Activated naive CD4-positive, alpha-beta T cell treated with anti-CD3 and anti-CD28 coated beads, Interleukin-2, amount 10 ng/mL, durations not matched to agents 7 days and 5 days (primary cell): ENCODE measurements around the gene GRIN3B.
"Not testable (repeated sequence)": the region's sequence is repeated elsewhere in the genome, so short reads cannot be mapped to it uniquely, and the experiment has no call there.

Experiments
- CTCF ChIA-PET: fragments of 350-600 bp; sonication (Branson Sonifier 250); formaldehyde crosslinking; loops from one replicate; lab custom pipeline; 2021; ENCODE audit warnings: antibody characterized with exemption; lab: Charles Lee
- DNase-seq: peaks from one replicate; pipeline ENCODE4 v3.0.0-alpha.2; 2020
- H3K27ac Mint-ChIP-seq: one replicate; pipeline ENCODE4 v1.8.0; 2021; ENCODE audit warnings: mild to moderate bottlenecking, moderate library complexity, mixed read lengths
- H3K27me3 Mint-ChIP-seq: one replicate; pipeline ENCODE4 v1.8.0; 2021; ENCODE audit warnings: mild to moderate bottlenecking, mixed read lengths
- H3K36me3 Mint-ChIP-seq: one replicate; pipeline ENCODE4 v1.8.0; 2021; ENCODE audit warnings: mixed read lengths
- H3K4me1 Mint-ChIP-seq: one replicate; pipeline ENCODE4 v1.8.0; 2021; ENCODE audit warnings: mixed read lengths
- H3K4me3 Mint-ChIP-seq: one replicate; pipeline ENCODE4 v1.8.0; 2021; ENCODE audit warnings: mild to moderate bottlenecking, moderate library complexity, mixed read lengths
- H3K9me3 Mint-ChIP-seq: one replicate; pipeline ENCODE4 v1.8.0; 2021; ENCODE audit warnings: mixed read lengths

The GRIN3B gene, protein sequence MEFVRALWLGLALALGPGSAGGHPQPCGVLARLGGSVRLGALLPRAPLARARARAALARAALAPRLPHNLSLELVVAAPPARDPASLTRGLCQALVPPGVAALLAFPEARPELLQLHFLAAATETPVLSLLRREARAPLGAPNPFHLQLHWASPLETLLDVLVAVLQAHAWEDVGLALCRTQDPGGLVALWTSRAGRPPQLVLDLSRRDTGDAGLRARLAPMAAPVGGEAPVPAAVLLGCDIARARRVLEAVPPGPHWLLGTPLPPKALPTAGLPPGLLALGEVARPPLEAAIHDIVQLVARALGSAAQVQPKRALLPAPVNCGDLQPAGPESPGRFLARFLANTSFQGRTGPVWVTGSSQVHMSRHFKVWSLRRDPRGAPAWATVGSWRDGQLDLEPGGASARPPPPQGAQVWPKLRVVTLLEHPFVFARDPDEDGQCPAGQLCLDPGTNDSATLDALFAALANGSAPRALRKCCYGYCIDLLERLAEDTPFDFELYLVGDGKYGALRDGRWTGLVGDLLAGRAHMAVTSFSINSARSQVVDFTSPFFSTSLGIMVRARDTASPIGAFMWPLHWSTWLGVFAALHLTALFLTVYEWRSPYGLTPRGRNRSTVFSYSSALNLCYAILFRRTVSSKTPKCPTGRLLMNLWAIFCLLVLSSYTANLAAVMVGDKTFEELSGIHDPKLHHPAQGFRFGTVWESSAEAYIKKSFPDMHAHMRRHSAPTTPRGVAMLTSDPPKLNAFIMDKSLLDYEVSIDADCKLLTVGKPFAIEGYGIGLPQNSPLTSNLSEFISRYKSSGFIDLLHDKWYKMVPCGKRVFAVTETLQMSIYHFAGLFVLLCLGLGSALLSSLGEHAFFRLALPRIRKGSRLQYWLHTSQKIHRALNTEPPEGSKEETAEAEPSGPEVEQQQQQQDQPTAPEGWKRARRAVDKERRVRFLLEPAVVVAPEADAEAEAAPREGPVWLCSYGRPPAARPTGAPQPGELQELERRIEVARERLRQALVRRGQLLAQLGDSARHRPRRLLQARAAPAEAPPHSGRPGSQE

GRCh38 chr19:1000095-1000494 is at the start of gene GRIN3B:
Gene GRIN3B, plus strand, starts transcription at chr19:1000419. Its CDS starts 19 bp downstream, at chr19:1000438.
- CTCF ChIA-PET, result no interaction called here
- Mint-ChIP-seq H3K4me3 (no peak within 1 kb of the TSS), H3K9me3 (no peaks in the 10 kb centered on the region), H3K36me3 (no peaks in the 10 kb centered on the region), H3K27me3 (peaks cover 80% of the 10 kb centered on the region), H3K27ac (no peak within 1 kb of the TSS), H3K4me1 (peaks cover 23% of the 10 kb centered on the region)
- DNase-seq, result peak; percentile 82

GRCh38 chr19:952049-952679 is 48.1 kb upstream of the GRIN3B start:
- CTCF ChIA-PET, result no interaction called here
- Mint-ChIP-seq H3K36me3 (peaks cover under 1% of the 10 kb centered on the region), H3K27ac (no peak overlapping the region), H3K9me3 (no peaks in the 10 kb centered on the region), H3K4me1 (peaks cover 14% of the 10 kb centered on the region), H3K4me3 (no peak overlapping the region), H3K27me3 (no peaks in the 10 kb centered on the region)
- no peak for DNase-seq

DNA sequence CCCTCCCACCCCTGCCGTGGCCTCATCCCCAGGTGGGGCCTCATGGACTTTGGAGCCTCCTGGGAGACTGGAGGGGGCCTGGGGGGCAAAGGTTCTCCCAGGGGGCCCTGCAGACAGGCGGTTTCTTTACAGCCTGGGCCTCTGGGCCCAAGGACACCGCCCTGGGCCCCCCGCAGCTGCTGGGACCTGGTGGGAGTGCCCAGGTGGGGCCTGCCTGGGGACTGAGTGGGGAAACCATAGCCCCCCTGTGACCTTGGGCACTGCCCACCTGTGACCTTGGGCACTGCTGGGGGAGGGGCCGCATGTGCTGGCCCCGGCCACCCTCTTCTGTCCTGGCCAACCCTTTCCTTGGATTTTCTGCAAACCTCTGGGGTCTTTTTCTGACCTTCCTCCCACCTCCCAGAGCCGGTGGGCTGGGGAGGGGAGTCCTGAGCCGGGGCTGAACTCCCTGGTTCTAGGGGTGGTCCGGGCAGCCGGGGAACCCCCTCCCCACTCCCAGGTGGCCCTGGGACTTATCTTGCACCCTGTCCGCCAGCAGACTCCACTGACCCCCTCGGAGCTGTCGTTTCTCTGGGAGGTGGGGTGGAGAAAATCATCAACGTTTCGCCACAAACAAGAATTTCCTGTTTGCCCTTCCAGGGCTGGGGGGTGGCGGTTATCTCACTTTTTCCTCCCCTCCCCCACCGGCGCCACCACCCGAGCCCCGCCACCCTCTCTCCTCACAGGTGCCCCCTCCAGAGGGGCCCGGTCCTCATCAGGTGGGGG is 47.4 kb upstream of the GRIN3B start:
- DNase-seq, result peak; percentile 45
- Mint-ChIP-seq H3K36me3 (no peaks in the 10 kb centered on the region), H3K27ac (peak overlapping the region; percentile 65), H3K4me1 (peaks cover 14% of the 10 kb centered on the region), H3K27me3 (no peaks in the 10 kb centered on the region), H3K9me3 (no peaks in the 10 kb centered on the region), H3K4me3 (peak overlapping the region; percentile 53)
- CTCF ChIA-PET, result no interaction called here

DNA sequence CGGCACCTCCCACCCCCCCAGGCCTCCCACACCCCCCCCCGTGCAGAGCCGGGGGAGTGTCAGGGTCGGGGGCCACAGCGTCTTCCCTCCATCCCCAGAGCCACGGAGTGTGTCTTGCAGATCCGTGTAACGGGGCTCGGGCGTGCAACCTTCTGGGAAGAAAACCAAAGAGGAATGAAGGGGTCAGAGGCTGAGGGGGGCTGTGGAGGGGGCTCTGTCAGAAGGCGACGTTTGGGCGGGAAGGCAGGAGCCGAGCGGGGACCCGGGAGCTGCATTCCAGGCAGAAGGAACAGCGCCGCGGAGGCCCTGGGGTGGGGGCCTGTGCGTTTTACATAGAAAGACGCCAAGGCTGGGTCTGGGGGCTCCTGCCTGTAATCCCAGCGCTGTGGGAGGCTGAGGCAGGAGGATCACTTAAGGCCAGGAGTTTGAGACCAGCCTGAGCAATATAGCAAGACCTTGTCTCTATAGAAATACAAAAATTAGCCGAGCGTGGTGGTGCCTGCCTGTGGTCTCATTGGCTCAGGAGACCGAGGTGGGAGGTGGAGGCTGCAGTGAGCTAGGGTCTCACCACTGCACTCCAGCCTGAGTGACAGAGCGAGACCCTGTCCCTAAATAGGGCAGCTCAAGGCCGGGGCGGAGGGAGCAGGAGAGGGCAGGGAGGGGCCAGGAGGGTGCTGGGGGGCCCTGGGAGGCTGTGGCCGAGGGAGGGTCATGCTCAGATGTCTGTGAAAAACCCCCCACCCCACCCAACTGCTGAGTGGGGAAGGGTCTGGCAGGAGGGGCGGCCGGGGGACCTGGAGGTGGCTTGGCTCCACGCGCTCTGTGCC is 46.6 kb upstream of the GRIN3B start:
- no peak for DNase-seq
- CTCF ChIA-PET, result no interaction called here

GRCh38 chr19:954272-954671 is 45.9 kb upstream of the GRIN3B start:
- no peaks in the 10 kb centered on the region for H3K9me3 Mint-ChIP-seq
- no peak for DNase-seq
- no peak overlapping the region for H3K4me3 Mint-ChIP-seq
- H3K27ac Mint-ChIP-seq, result no peak overlapping the region
- CTCF ChIA-PET, result no interaction called here
- peaks cover 2% of the 10 kb centered on the region for H3K36me3 Mint-ChIP-seq
- H3K27me3 Mint-ChIP-seq, result no peaks in the 10 kb centered on the region
- H3K4me1 Mint-ChIP-seq, result peaks cover 17% of the 10 kb centered on the region

More for the DNA sequence above, 46.6 kb upstream of the GRIN3B start:
- Mint-ChIP-seq H3K4me3 (peak overlapping the region; percentile 28), H3K9me3 (no peaks in the 10 kb centered on the region), H3K27me3 (no peaks in the 10 kb centered on the region), H3K27ac (no peak overlapping the region), H3K4me1 (peaks cover 14% of the 10 kb centered on the region), H3K36me3 (no peaks in the 10 kb centered on the region)

DNA sequence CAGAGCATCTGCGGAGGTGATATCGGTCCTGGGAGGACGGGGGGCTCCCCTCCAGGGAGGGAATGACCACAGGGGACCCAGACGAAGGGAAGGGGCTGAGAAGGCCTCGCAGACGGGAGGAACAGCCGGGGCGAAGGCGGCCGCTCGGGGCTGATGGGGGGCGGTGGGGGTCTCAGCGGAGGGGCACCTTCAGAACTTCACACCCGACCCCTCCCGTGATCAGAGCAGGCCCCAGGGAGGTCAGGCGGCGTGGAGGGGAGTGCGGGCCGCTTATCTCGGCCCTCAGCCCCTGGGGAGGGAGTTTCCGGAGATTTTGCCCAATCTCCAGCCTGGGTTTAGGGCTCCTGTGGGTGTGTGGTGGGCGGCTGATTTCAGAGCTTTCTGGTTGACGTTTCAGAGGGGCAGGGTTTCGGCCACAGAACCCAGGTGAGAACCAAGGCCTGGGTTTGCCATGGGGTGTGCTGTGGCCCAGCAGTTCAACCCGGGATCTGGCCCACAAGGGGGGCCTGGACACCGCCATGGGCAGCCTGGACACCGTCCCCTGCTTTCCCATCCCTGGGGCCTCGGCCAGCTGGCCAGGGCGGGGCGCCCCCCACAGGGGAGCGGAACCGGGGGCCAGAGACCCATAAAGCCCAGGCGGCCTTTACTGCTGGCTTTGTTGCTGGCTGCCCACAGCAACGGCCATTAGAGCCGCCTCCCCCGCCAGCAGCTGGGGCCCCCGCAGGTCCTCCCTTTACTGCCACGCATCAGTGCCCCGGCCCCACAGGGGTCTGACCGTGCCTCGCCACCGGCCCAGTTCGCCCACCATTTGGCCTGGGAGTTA is 45.3 kb upstream of the GRIN3B start:
- no peak overlapping the region for H3K27ac Mint-ChIP-seq
- CTCF ChIA-PET, result no interaction called here
- H3K4me3 Mint-ChIP-seq, result no peak overlapping the region

DNA sequence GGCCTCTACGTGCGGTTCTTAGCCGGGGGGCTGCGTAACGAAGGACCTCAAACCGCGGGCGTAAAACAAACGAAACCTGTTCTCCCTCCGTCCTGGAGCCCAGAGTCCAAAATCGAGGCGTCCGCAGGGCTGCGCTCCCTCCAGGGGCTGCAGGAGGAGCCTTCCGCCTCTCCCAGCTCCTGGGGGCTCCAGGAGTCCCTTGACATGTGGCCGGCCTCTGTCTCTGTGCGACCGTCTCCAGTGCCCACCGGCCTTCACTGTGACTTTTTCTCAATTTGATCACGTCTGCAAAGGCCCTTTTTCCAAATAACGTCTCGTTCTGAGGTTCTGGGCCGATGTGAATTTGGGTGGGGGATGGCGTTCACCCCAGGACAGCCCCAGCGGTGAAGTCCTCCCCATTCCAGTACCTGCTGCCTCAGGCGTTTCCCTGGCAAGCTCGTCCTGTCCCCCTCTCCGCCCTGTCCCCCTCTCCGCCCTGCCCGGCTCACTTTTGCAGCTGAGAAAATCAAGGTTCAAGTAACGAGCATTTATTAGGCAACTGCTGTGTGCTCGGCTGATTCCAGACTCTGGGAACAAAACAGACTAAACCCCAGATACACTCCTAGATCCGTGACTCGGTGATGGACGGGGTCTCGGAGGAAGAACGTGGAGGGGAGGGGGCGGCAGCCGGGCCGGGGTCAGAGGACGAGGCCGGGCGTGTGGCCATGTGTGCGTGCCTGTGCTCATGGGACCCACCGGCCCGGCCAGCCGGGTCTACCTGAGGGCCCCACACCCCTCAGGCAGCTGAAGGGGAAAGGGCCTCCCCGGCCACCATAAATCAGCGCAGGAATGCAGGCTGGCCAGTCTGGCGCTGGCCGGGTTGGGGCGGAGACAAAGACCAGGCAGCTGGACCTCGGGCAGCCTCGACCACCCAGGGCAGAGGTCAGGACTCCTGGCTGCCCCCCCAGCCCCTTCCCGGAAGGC is 44.1 kb upstream of the GRIN3B start:
- H3K4me1 Mint-ChIP-seq, result peaks cover 19% of the 10 kb centered on the region
- no peak overlapping the region for H3K4me3 Mint-ChIP-seq
- no peaks in the 10 kb centered on the region for H3K27me3 Mint-ChIP-seq

More for the DNA sequence above, 45.3 kb upstream of the GRIN3B start:
- Mint-ChIP-seq H3K9me3 (no peaks in the 10 kb centered on the region), H3K4me1 (peaks cover 19% of the 10 kb centered on the region), H3K36me3 (peaks cover 3% of the 10 kb centered on the region), H3K27me3 (no peaks in the 10 kb centered on the region)
- no peak for DNase-seq

GRCh38 chr19:956766-957440 is 43.3 kb upstream of the GRIN3B start:
- peaks cover 6% of the 10 kb centered on the region for H3K36me3 Mint-ChIP-seq
- H3K4me3 Mint-ChIP-seq, result no peak overlapping the region

More for the DNA sequence above, 44.1 kb upstream of the GRIN3B start:
- H3K9me3 Mint-ChIP-seq, result no peaks in the 10 kb centered on the region
- H3K27ac Mint-ChIP-seq, result no peak overlapping the region
- CTCF ChIA-PET, result no interaction called here
- DNase-seq, result no peak
- peaks cover 6% of the 10 kb centered on the region for H3K36me3 Mint-ChIP-seq

DNA sequence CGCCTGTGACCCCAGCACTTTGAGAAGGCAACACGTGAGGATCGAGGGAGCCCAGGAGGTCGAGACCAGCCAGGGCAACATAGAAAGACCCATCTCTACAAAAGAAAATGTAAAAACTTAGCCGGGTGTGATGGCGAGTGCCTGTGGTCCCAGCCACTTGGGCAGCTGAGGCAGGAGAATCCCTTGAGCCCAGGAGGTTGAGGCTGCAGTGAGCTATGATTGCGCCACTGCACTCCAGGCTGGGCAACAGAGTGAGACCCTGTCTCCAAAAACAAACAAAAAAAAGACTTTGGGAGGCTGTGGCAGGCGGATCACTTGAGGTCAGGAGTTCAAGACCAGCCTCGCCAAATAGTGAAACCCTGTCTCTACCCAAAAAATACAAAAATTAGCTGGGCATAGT is 42.6 kb upstream of the GRIN3B start:
- CTCF ChIA-PET, result interaction anchor here (0.6 kb wide), 1 partner anchor 346 kb away, joined by 3 read pairs; no protein-coding TSS in a partner anchor
- H3K9me3 Mint-ChIP-seq, H3K27me3 Mint-ChIP-seq, DNase-seq, H3K4me3 Mint-ChIP-seq, H3K36me3 Mint-ChIP-seq, H3K27ac Mint-ChIP-seq: not testable (repeated sequence)
- H3K4me1 Mint-ChIP-seq, result peaks cover 23% of the 10 kb centered on the region

More at GRCh38 chr19:956766-957440, 43.3 kb upstream of the GRIN3B start:
- Mint-ChIP-seq H3K27ac (no peak overlapping the region), H3K9me3 (no peaks in the 10 kb centered on the region), H3K4me1 (peaks cover 20% of the 10 kb centered on the region), H3K27me3 (no peaks in the 10 kb centered on the region)
- CTCF ChIA-PET, result no interaction called here
- no peak for DNase-seq

DNA sequence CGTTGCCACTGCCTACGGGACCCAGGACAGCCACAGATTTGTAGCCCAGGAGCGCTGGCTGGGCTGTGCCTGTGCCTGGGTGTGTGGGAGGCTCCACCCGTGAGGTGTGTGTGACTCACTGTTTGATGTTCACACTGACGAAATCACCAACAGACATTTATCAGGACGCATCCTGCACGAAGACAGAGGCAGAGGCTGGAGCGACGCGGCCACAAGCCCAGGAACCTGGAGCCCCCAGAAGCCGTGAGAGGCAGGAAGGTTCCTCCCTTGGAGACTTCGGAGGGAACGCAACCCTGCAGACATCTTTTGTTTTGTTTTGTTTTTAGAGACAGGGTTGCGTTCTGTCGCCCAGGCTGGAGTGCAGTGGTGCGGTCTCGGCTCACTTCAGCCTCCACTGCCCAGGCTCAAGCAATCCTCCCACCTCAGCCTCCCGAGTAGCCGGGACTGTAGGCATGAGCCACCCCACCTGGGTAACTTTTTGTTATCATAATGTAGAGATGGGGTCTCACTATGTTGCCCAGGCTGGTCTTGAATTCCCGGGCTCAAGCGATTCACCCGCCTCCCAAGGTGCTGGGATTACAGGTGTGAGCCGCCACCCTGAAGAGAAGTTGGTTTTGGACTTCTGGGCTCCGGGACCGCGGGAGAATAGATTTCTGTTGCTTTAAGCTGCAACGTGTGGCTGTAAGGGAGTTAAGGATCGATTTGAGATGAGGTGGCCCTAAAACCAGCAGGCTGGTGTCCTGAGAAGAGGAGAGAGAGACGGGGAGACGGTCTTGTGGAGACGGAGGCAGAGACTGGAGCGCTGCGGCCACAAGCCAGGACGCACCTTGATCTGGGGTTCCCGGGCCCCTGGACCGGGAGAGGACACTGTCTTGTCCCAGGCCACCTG is 41.0 kb upstream of the GRIN3B start:
- Mint-ChIP-seq H3K27me3 (no peaks in the 10 kb centered on the region), H3K4me3 (no peak overlapping the region), H3K4me1 (peaks cover 17% of the 10 kb centered on the region), H3K27ac (peak overlapping the region; percentile 59), H3K36me3 (peaks cover 17% of the 10 kb centered on the region), H3K9me3 (no peaks in the 10 kb centered on the region)
- CTCF ChIA-PET, result no interaction called here
- DNase-seq, result peak; percentile 33
